ENCODE results near the gene DUSP19.

- TF ChIP-seq POLR2A (IDR thresholded peaks at IDR 0.05) (no peak), CTCF (IDR thresholded peaks at IDR 0.05 in 8 of 11, conservative IDR thresholded peaks at IDR 0.05 in 3 of 11) (no peak)
Measured at GRCh38 chr2:183088061-183088460, 9.5 kb downstream of the DUSP19 start.
